WTC11 (cell line): ENCODE results near the gene MRPL14. TPM values are rescaled to one million over a fixed set of nuclear protein-coding genes. Genes with fewer than 3 reads are reported as not detected.

Source experiments
- ATAC-seq: fragments of 200-7000 bp; cut with Tn5 transposase; 2 replicates; pipeline ENCODE4 v1.10.0; 2021; ENCODE audit warnings: mild to moderate bottlenecking, moderate library complexity
- CTCF ChIA-PET: fragments of 300-600 bp; sonication (Branson Sonifier 250); formaldehyde crosslinking; loops from one replicate; lab custom pipeline; 2021; ENCODE audit warnings: antibody characterized with exemption; lab: Charles Lee
- POLR2A ChIA-PET: fragments of 350-600 bp; sonication (Branson Sonifier 250); formaldehyde crosslinking; loops from one replicate; lab custom pipeline; 2021; ENCODE audit warnings: antibody characterized with exemption; lab: Charles Lee
- DNase-seq: peaks from one replicate; pipeline ENCODE4 v3.0.0; 2021; ENCODE audit warnings: low spot score
- H3K27ac Mint-ChIP-seq: 2 replicates; pipeline ENCODE4 v1.8.0; 2021; ENCODE audit warnings: mixed read lengths
- H3K27me3 Mint-ChIP-seq: 2 replicates; pipeline ENCODE4 v1.8.0; 2021; ENCODE audit warnings: low read depth, mild to moderate bottlenecking, moderate library complexity, mixed read lengths
- H3K36me3 Mint-ChIP-seq: 2 replicates; pipeline ENCODE4 v1.8.0; 2021; ENCODE audit warnings: mixed read lengths
- H3K4me1 Mint-ChIP-seq: 2 replicates; pipeline ENCODE4 v1.8.0; 2022; ENCODE audit warnings: mixed read lengths
- H3K4me3 Mint-ChIP-seq: 2 replicates; pipeline ENCODE4 v1.8.0; 2021; ENCODE audit warnings: mild to moderate bottlenecking, moderate library complexity, mixed read lengths
- H3K9me3 Mint-ChIP-seq: 2 replicates; pipeline ENCODE4 v1.8.0; 2021; ENCODE audit warnings: mixed read lengths
- CREB1 ChIP-seq: sonication (generic); formaldehyde crosslinking; IDR thresholded peaks from 2 replicates; pipeline ENCODE4 v1.8.0; 2023; ENCODE audit warnings: mild to moderate bottlenecking, missing genetic modification reagents
- EMX1 ChIP-seq: fragments of 250-450 bp; sonication (Bioruptor Pico); IDR thresholded peaks from 2 replicates; pipeline ENCODE4 v1.8.0; 2021; ENCODE audit warnings: mild to moderate bottlenecking
- GRHL2 ChIP-seq: fragments of 250-450 bp; sonication (Bioruptor Pico); IDR thresholded peaks from 2 replicates; pipeline ENCODE4 v1.8.0; 2022; ENCODE audit warnings: mild to moderate bottlenecking, moderate library complexity; ENCODE audit not compliant: insufficient replicate concordance, severe bottlenecking
- HMGA2 ChIP-seq: fragments of 250-450 bp; sonication (Bioruptor Pico); IDR thresholded peaks from 2 replicates; pipeline ENCODE4 v1.4.0; 2021; ENCODE audit warnings: mild to moderate bottlenecking, moderate library complexity
- JUN ChIP-seq: sonication (generic); formaldehyde crosslinking; IDR thresholded peaks from 2 replicates; pipeline ENCODE4 v1.8.0; 2023; ENCODE audit warnings: mild to moderate bottlenecking, missing genetic modification reagents
- NFE2L1 ChIP-seq: sonication (generic); formaldehyde crosslinking; IDR thresholded peaks from 2 replicates; pipeline ENCODE4 v1.8.1; 2023; ENCODE audit warnings: missing genetic modification reagents
- TCF7 ChIP-seq: sonication (generic); formaldehyde crosslinking; IDR thresholded peaks from 2 replicates; pipeline ENCODE4 v1.8.0; 2022; ENCODE audit warnings: mild to moderate bottlenecking, low read depth, missing genetic modification reagents, moderate library complexity
- ZNF263 ChIP-seq: sonication (generic); formaldehyde crosslinking; IDR thresholded peaks from 2 replicates; pipeline ENCODE4 v1.8.1; 2022; ENCODE audit warnings: low read depth, mild to moderate bottlenecking, moderate library complexity, missing genetic modification reagents
- ZNF396 ChIP-seq: fragments of 250-450 bp; sonication (Bioruptor Pico); IDR thresholded peaks from 2 replicates; pipeline ENCODE4 v1.8.0; 2021; ENCODE audit warnings: mild to moderate bottlenecking, moderate library complexity, borderline replicate concordance
- ZNF671 ChIP-seq: fragments of 250-450 bp; sonication (Bioruptor Pico); IDR thresholded peaks from 2 replicates; pipeline ENCODE4 v1.8.0; 2021; ENCODE audit warnings: mild to moderate bottlenecking
- total RNA-seq: library from RNA; stranded (reverse); gene quantifications from 3 replicates; pipeline ENCODE4 v1.2.3, GENCODE V29; 2021
- TF ChIP-seq, protein P1 (sequence below): sonication (generic); formaldehyde crosslinking; IDR thresholded peaks from 2 replicates; pipeline ENCODE4 v1.8.0; 2022; ENCODE audit warnings: missing genetic modification reagents
- TF ChIP-seq, protein P2 (sequence below): sonication (generic); formaldehyde crosslinking; conservative IDR thresholded peaks from 2 replicates; pipeline ENCODE4 v1.8.1; 2022; ENCODE audit warnings: mild to moderate bottlenecking, missing genetic modification reagents
- TF ChIP-seq, protein P3 (sequence below): sonication (generic); formaldehyde crosslinking; IDR thresholded peaks from 2 replicates; pipeline ENCODE4 v1.8.1; 2022; ENCODE audit warnings: mild to moderate bottlenecking, missing genetic modification reagents, moderate library complexity, borderline replicate concordance
- TF ChIP-seq, protein P4 (sequence below): sonication (generic); formaldehyde crosslinking; IDR thresholded peaks from 2 replicates; pipeline ENCODE4 v1.8.1; 2022; ENCODE audit warnings: low read depth, missing genetic modification reagents, borderline replicate concordance
- TF ChIP-seq, protein P5 (sequence below): sonication (generic); formaldehyde crosslinking; IDR thresholded peaks from 2 replicates; pipeline ENCODE4 v1.8.1; 2023; ENCODE audit warnings: mild to moderate bottlenecking, missing genetic modification reagents, borderline replicate concordance
- TF ChIP-seq, protein P6 (sequence below): sonication (generic); formaldehyde crosslinking; IDR thresholded peaks from 2 replicates; pipeline ENCODE4 v1.8.0; 2022; ENCODE audit warnings: mild to moderate bottlenecking, missing genetic modification reagents
- TF ChIP-seq, protein P7 (sequence below): sonication (generic); formaldehyde crosslinking; IDR thresholded peaks from 2 replicates; pipeline ENCODE4 v1.8.1; 2022; ENCODE audit warnings: low read depth, mild to moderate bottlenecking, moderate library complexity, missing genetic modification reagents, borderline replicate concordance

Gene MRPL14
- total RNA-seq, 1 experiment from 2014 or later: 74.2 TPM

DNA sequence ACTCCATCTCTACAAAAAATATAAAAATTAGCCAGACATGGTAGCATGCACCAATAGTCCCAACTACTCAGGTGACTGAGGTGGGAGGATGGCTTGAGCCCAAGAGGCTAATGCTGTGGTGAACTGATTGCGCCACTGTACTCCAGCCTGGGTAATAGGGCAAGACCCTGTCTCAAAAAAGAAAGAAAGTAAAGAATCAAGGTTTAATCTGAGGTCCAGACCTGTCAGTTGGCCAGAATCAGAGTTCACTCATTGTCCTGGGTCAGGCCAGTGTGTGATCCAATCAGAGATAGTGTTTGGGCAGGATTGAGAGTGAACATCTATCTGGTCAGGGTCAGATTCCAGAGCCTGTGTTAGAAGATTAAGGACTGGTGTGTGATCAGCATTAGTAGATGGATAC is 15.6 kb upstream of the MRPL14 start (continued):
- TF ChIP-seq, protein P1, sequence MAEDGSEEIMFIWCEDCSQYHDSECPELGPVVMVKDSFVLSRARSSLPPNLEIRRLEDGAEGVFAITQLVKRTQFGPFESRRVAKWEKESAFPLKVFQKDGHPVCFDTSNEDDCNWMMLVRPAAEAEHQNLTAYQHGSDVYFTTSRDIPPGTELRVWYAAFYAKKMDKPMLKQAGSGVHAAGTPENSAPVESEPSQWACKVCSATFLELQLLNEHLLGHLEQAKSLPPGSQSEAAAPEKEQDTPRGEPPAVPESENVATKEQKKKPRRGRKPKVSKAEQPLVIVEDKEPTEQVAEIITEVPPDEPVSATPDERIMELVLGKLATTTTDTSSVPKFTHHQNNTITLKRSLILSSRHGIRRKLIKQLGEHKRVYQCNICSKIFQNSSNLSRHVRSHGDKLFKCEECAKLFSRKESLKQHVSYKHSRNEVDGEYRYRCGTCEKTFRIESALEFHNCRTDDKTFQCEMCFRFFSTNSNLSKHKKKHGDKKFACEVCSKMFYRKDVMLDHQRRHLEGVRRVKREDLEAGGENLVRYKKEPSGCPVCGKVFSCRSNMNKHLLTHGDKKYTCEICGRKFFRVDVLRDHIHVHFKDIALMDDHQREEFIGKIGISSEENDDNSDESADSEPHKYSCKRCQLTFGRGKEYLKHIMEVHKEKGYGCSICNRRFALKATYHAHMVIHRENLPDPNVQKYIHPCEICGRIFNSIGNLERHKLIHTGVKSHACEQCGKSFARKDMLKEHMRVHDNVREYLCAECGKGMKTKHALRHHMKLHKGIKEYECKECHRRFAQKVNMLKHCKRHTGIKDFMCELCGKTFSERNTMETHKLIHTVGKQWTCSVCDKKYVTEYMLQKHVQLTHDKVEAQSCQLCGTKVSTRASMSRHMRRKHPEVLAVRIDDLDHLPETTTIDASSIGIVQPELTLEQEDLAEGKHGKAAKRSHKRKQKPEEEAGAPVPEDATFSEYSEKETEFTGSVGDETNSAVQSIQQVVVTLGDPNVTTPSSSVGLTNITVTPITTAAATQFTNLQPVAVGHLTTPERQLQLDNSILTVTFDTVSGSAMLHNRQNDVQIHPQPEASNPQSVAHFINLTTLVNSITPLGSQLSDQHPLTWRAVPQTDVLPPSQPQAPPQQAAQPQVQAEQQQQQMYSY: no peak
- TF ChIP-seq ZNF671 (CRISPR knock-in tag) (no peak), TCF7 (CRISPR knock-in tag) (no peak)
- TF ChIP-seq, all 79 proteins: peak for 0

DNA sequence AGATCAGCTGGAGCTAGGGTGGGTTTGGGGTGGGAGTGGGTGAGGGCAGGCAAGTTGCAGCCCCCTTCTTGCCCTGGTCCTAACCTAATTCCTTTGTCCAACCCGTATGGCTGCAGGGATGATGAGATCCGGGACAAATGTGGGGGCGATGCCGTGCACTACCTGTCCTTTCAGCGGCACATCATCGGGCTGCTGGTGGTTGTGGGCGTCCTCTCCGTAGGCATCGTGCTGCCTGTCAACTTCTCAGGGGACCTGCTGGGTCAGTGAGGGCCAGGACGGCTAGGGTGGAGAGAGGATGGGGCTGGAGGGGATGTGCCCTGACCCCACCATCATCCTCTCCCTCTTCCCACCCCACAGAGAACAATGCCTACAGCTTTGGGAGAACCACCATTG is 12.1 kb upstream of the MRPL14 start:
- Mint-ChIP-seq H3K4me3 (no peak overlapping the region), H3K27me3 (no peaks in the 10 kb centered on the region), H3K4me1 (peaks cover 15% of the 10 kb centered on the region), H3K9me3 (no peaks in the 10 kb centered on the region), H3K27ac (no peak overlapping the region), H3K36me3 (peaks cover 52% of the 10 kb centered on the region)
- DNase-seq (no peak), ATAC-seq (no peak)
- TF ChIP-seq, protein P2, sequence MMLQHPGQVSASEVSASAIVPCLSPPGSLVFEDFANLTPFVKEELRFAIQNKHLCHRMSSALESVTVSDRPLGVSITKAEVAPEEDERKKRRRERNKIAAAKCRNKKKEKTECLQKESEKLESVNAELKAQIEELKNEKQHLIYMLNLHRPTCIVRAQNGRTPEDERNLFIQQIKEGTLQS: no peak
- TF ChIP-seq GRHL2 (no peak), JUN (no peak)
- TF ChIP-seq, protein P3, sequence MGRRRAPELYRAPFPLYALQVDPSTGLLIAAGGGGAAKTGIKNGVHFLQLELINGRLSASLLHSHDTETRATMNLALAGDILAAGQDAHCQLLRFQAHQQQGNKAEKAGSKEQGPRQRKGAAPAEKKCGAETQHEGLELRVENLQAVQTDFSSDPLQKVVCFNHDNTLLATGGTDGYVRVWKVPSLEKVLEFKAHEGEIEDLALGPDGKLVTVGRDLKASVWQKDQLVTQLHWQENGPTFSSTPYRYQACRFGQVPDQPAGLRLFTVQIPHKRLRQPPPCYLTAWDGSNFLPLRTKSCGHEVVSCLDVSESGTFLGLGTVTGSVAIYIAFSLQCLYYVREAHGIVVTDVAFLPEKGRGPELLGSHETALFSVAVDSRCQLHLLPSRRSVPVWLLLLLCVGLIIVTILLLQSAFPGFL: no peak
- ChIA-PET POLR2A (no interaction called here), CTCF (interaction anchor here (1.3 kb wide), 1 partner anchor 117 kb away, joined by 3 read pairs; no protein-coding TSS in a partner anchor)

DNA sequence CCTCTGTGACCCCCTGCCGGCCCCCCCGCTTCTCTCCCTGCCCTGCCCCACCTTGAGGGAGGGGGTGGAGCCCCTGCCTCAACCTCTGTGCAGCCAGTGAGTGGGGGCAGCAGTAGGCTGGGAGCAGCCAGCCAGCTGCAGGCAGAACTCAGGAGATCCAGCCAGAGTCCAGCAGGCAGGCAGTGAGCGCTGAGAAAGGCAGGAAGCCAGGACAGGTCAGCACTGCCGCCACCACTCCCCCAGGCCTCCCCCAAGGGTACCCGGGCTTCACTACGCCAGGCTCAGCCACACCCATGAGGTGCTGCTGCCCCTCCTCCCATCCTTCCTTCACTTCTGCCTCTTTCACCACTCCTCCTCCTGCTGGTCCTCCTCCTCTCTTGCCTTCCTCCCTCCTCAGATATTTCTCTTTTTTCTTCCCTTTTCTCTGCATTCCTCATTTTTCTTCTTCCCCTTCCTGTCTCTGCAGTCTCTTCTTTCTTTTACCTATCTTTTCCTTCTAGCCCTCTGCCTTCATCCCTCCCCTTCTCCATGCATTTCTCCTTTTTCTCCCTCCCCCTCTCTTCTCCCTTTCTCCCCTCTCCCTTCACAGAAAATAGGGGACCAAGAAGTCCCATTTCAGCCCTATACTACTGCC is 11.6 kb upstream of the MRPL14 start:
- ATAC-seq (peak; percentile 58), DNase-seq (no peak)
- H3K4me1 Mint-ChIP-seq: peaks cover 19% of the 10 kb centered on the region
- no peaks in the 10 kb centered on the region for H3K9me3 Mint-ChIP-seq
- ChIA-PET CTCF (interaction anchor here (0.8 to 1.3 kb wide), 3 partner anchors 11 to 118 kb away, joined by 3 to 4 read pairs (median 3); partner anchors contain the start of genes MRPL14 and TMEM63B), POLR2A (no interaction called here)
- TF ChIP-seq, protein P4, sequence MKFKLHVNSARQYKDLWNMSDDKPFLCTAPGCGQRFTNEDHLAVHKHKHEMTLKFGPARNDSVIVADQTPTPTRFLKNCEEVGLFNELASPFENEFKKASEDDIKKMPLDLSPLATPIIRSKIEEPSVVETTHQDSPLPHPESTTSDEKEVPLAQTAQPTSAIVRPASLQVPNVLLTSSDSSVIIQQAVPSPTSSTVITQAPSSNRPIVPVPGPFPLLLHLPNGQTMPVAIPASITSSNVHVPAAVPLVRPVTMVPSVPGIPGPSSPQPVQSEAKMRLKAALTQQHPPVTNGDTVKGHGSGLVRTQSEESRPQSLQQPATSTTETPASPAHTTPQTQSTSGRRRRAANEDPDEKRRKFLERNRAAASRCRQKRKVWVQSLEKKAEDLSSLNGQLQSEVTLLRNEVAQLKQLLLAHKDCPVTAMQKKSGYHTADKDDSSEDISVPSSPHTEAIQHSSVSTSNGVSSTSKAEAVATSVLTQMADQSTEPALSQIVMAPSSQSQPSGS: no peak
- TF ChIP-seq ZNF263 (CRISPR knock-in tag): peak; percentile 37; the same call in 1 of the 2 replicates
- H3K36me3 Mint-ChIP-seq: peaks cover 47% of the 10 kb centered on the region
- 0 out of 2 replicates have a peak overlapping the region, but pooled peaks have one; percentile 17 for H3K27ac Mint-ChIP-seq
- H3K27me3 Mint-ChIP-seq: no peaks in the 10 kb centered on the region
- no peak overlapping the region for H3K4me3 Mint-ChIP-seq

DNA sequence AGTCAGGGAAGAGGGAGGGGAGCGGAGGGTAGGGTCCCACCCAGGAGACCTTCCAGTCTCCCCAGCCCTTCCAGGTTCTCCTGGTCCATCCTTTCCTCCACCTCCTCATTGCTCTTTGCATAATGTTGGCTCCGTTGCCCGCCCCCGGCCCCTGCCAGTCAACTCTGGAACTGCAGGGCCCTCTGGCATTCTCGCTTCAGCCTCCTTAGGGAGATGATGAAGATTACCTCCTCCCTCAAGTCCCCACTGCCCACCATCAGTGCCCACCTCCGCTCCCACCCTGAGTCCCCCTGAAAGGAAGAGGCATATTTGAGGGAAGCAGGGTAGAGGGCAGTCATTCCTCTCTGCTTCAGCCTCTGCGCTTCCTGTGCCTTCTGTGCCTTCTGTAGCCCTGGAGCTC is 8.6 kb upstream of the MRPL14 start:
- peaks cover 45% of the 10 kb centered on the region for H3K4me1 Mint-ChIP-seq
- CTCF ChIA-PET: interaction anchor here (0.6 to 2.0 kb wide), 3 partner anchors 35 to 654 kb away, joined by 3 to 4 read pairs (median 3); no protein-coding TSS in a partner anchor
- no peak overlapping the region for H3K4me3 Mint-ChIP-seq
- POLR2A ChIA-PET: no interaction called here
- H3K9me3 Mint-ChIP-seq: no peaks in the 10 kb centered on the region
- ATAC-seq: no peak
- no peak for DNase-seq
- no peaks in the 10 kb centered on the region for H3K27me3 Mint-ChIP-seq
- peaks cover 37% of the 10 kb centered on the region for H3K36me3 Mint-ChIP-seq
- H3K27ac Mint-ChIP-seq: peak overlapping the region; percentile 27; the same call in 1 of the 2 replicates
- TF ChIP-seq CREB1 (no peak), HMGA2 (CRISPR knock-in tag) (no peak), EMX1 (no peak), ZNF396 (CRISPR knock-in tag) (no peak), NFE2L1 (CRISPR knock-in tag) (no peak)
- TF ChIP-seq, protein P5, sequence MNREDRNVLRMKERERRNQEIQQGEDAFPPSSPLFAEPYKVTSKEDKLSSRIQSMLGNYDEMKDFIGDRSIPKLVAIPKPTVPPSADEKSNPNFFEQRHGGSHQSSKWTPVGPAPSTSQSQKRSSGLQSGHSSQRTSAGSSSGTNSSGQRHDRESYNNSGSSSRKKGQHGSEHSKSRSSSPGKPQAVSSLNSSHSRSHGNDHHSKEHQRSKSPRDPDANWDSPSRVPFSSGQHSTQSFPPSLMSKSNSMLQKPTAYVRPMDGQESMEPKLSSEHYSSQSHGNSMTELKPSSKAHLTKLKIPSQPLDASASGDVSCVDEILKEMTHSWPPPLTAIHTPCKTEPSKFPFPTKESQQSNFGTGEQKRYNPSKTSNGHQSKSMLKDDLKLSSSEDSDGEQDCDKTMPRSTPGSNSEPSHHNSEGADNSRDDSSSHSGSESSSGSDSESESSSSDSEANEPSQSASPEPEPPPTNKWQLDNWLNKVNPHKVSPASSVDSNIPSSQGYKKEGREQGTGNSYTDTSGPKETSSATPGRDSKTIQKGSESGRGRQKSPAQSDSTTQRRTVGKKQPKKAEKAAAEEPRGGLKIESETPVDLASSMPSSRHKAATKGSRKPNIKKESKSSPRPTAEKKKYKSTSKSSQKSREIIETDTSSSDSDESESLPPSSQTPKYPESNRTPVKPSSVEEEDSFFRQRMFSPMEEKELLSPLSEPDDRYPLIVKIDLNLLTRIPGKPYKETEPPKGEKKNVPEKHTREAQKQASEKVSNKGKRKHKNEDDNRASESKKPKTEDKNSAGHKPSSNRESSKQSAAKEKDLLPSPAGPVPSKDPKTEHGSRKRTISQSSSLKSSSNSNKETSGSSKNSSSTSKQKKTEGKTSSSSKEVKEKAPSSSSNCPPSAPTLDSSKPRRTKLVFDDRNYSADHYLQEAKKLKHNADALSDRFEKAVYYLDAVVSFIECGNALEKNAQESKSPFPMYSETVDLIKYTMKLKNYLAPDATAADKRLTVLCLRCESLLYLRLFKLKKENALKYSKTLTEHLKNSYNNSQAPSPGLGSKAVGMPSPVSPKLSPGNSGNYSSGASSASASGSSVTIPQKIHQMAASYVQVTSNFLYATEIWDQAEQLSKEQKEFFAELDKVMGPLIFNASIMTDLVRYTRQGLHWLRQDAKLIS (CRISPR knock-in tag): no peak
- TF ChIP-seq, protein P6, sequence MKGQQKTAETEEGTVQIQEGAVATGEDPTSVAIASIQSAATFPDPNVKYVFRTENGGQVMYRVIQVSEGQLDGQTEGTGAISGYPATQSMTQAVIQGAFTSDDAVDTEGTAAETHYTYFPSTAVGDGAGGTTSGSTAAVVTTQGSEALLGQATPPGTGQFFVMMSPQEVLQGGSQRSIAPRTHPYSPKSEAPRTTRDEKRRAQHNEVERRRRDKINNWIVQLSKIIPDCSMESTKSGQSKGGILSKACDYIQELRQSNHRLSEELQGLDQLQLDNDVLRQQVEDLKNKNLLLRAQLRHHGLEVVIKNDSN (CRISPR knock-in tag): no peak
- TF ChIP-seq, protein P7, sequence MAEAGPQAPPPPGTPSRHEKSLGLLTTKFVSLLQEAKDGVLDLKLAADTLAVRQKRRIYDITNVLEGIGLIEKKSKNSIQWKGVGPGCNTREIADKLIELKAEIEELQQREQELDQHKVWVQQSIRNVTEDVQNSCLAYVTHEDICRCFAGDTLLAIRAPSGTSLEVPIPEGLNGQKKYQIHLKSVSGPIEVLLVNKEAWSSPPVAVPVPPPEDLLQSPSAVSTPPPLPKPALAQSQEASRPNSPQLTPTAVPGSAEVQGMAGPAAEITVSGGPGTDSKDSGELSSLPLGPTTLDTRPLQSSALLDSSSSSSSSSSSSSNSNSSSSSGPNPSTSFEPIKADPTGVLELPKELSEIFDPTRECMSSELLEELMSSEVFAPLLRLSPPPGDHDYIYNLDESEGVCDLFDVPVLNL (CRISPR knock-in tag): no peak
